NCI-H460 (cell line): Measurements from ENCODE around the gene SOHLH1. TPM values are rescaled to one million over a fixed set of nuclear protein-coding genes. Genes with fewer than 3 reads are reported as not detected.

ENCODE experiments used
- DNase-seq: peaks from one replicate; pipeline ENCODE4 v3.0.0-alpha.2; 2016; ENCODE audit warnings: low read depth; ENCODE audit errors: extremely low read depth
- polyA plus RNA-seq: library from polyadenylated mRNA; depleted of rRNA; stranded (reverse); fragments of >200 nt; gene quantifications from 2 replicates; pipeline ENCODE4 v1.2.3, GENCODE V29; 2014; cell fraction: nucleus; rRNA removed
- total RNA-seq: library from RNA; depleted of rRNA; stranded (reverse); fragments of >200 nt; shearing (Covaris generic); gene quantifications from 2 replicates; pipeline ENCODE4 v1.2.3, GENCODE V29; 2014; rRNA removed

The SOHLH1 gene, protein sequence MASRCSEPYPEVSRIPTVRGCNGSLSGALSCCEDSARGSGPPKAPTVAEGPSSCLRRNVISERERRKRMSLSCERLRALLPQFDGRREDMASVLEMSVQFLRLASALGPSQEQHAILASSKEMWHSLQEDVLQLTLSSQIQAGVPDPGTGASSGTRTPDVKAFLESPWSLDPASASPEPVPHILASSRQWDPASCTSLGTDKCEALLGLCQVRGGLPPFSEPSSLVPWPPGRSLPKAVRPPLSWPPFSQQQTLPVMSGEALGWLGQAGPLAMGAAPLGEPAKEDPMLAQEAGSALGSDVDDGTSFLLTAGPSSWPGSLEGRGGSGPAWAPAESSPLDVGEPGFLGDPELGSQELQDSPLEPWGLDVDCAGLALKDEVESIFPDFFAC
- total RNA-seq: not detected in 2 replicates
- not detected in 2 replicates for polyA plus RNA-seq

- DNase-seq: no peak
These were observed at the start of gene SOHLH1 for GRCh38 chr9:135699440-135699839. Gene SOHLH1, minus strand, starts transcription at chr9:135699481. Its CDS starts 14 bp downstream, at chr9:135699467.

GRCh38 chr9:135748676-135749075, 49.4 kb upstream of the SOHLH1 start:
- no peak for DNase-seq

GRCh38 chr9:135747311-135747710, 48.0 kb upstream of the SOHLH1 start:
- DNase-seq: no peak

GRCh38 chr9:135746565-135746964, 47.3 kb upstream of the SOHLH1 start:
- DNase-seq: no peak

DNA sequence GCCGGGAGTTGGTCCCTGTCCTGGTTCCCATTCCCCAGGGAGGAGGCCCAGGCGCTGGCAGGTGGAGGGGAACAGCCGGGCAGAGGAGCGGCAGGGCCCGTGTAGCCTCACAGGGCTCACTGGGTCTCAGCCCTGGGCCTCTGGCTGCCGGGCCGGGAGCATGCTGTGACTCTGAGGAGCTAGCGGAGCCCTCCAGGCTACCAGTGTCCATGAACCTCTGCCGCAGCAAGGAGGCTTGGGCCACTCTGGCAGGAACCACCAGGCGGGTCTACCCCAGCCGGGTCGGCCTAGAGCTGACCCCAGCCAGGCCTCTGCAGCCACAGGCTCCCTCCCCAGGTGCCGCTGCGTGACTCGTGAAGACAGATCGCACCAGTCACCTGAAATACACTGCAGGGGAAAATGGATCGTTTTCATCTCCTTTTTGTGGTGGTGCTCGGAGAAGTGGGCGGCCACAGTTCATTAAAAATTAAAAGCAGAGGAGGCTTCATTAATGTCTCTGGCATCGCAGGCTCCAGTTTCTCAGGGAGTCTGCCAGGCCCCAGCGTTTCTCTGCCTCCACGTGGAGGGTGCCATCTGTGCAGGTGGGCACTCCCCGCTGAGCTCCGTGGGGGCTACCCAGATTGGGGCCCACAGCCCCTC, 46.5 kb upstream of the SOHLH1 start:
- no peak for DNase-seq

- DNase-seq: no peak
These were observed 45.9 kb upstream of the SOHLH1 start for GRCh38 chr9:135745189-135745588.

DNA sequence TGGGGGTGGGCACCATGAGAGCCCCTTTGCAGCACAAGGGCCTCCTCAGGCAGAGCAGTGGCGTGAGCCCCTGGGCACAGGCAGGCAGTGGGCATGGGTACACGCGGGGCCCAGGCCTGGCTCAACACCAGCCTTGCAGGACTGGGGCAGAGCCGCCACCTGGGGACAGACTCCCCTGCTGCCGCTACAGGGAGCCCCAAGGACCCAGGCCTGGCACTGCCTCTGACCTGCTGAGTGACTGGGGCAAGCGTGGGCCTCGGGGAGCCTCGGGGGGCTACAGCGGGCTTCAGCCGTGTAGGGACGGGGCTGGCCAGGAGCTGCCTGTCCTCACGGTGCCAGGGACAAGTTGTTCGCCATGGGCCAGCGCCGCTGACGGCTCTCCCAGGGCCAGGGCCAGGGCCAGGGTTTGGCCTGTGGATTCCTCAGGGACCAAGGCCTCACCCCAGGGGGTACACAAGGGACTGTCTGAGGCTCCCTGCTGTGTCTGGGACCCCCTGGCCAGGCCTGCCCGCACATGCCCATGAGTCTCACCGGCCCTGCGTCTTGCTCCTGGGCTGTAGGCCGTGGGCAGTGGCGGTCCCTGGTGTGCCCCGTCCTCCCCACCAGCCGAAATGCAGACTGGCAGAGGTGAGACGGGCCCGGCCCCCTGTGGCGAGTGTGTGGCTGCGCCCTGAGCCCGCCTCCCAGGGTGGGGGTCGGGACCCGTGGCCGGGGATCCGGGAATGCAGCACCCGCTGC, 45.2 kb upstream of the SOHLH1 start:
- DNase-seq: no peak

- DNase-seq: no peak
These were observed 44.5 kb upstream of the SOHLH1 start for GRCh38 chr9:135743546-135744332.

- no peak for DNase-seq
These were observed 43.7 kb upstream of the SOHLH1 start for GRCh38 chr9:135743021-135743420.

DNA sequence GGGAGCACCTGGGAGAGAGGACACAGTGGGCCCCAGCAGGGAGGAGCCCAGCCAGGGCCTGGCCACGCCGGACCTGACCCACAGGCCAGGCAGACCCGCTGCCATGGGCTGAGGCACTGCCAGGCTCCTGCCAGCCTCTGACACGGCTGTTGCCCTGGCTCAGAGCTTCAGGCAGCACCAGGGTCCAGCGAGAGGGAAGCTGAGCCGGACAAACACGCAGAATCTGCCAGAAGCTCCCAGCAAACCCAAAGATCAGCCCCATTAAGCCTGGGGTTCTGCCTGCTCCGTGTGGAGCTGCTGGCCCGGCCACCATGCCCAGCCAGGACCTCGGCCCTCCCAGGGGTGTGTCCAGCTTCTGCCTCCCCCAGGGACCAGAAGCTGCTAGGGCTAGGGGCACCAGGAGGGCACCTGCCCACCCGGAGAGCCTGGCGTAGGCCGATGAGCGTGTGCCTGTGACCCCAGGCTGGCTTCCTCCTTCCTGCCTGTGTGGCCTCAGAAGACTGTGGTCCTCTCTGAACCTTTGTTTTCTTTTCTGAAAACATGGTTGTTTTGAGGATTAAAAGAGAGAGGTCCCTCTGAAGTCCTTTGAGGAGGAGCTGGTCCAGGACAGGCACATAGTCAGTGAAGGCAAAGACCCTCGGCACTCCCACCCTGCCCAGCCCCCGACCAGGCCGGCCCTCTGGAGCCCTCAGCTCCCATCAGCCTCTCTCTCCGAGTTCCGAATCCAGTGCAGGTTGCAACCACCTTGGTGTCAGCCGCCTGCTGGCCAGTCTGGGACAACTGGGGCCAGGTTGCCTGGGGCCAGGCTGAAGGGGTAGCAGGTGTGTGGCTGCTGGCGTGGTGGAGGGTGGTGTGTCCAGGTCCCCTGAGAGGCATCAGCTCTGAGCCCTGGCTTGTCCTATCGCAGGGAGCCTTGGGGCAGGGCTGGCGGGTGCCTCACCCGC, 42.3 kb upstream of the SOHLH1 start:
- DNase-seq: no peak

DNA sequence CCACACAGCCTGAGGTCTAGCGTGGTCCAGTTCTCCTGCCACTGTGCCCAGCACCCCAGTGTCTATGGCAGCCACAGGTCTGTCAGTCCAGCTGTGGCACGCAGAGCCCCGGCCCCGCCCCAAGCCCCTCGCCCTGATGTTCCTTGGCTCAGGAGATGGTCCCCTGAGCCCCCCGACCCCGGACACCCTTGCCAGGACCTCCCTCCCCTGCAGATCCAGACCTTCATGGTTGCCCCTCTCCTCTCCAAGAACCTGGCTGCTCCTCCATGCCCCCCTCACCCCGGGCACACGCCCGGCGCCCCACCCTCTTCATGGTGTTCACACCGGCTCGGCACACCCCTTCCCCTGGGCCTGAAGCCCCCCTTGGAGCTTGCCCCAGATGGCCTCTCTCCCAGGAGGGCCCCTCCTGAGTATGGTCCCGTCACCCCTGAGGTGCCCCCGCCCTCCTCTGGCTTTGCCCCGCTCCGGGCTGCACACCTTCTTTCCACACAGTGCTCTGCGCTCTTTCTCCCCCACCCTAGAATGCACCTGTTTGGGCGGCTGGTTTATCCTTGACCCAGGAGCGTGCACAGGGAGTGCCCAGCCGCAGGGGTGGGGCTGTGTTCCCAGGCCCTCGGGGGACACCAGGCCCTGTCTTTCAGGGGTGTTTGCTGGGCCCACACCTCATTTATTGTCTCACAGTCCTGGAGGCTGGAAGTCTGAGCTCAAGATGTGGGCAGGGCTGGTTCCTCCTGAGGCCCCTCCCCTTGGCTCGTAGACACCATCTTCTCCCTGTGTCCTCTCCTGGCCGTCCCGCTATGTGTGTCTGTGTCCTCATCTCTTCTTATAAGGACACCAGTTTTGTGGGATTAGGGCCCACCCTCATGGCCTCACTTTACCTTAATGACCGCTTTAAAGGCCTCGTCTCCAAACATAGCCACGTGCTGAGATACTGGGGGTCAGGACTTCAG, 40.3 kb upstream of the SOHLH1 start:
- no peak for DNase-seq

GRCh38 chr9:135737840-135738521, 38.7 kb upstream of the SOHLH1 start:
- no peak for DNase-seq

GRCh38 chr9:135736979-135737839, 37.9 kb upstream of the SOHLH1 start:
- DNase-seq: no peak

DNA sequence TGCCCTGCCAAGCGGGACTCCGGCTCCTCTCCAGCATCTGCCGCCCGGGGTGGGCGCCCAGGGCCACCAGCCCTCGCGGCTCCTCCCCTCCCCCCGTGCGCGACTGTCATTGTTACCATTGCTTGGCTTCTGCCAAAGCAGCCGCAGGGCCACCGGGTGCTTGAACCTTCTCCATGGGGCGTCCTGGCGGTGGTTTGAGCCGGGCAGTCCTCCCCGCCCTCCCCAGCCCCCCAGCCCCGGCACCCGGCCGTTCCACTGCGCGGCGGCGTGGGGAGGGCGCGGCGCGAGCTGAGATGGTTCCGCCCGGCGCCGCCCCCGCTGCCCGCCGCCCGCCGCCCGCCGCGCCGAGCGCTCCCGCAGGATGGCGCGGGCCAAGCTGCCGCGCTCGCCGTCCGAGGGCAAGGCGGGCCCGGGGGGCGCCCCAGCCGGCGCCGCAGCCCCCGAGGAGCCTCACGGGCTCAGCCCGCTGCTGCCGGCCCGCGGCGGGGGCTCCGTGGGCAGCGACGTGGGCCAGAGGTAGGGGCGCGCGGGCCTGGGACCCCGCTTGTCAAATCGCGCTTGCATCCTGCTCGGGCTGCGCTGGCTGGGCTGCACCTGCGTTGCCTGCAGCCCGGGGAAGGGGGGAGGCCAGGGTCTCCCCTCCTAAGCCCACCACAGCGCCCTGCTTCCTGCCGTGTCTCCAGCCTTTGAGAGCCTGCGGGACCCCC, 37.1 kb upstream of the SOHLH1 start:
- no peak for DNase-seq

DNA sequence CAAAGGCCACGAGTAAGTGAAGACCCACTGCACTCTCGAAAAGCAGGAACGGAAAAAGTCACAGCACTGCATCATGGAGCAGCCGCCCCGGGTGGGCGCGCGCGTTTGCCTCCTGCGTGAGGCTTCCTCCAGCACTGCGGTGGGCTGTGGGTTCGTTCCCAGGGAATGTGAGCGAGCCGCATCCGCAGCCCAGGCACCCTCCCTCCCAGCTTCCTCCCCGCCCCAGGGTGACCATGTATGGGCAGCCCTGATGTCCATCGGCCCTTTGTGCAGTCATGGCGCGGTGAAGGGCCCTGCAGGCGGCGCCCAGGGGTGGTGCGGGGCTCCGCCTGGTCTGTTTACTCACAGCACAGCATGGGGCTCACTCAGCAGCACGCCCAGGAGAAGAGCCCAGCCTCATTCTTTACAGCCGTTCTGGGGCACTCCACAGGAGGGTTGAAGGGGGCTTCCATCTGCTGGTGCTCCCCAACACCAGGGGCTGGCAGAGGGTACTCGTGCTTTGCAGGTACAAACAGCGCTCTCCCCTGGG, 35.4 kb upstream of the SOHLH1 start:
- DNase-seq: no peak
